ENCODE results near the gene CIROP. TPM values are rescaled to one million over a fixed set of nuclear protein-coding genes. Genes with fewer than 3 reads are reported as not detected.
A peak's percentile ranks its signal among the peaks of the same experiment; 100 is the strongest.

CIROP gene
- total and polyA plus RNA-seq, 2 experiments from 2014 or later, result 0.15 TPM; not detected in 1

GRCh38 chr14:23101213-23101970 is 3.4 kb downstream of the CIROP start:
- Histone ChIP-seq H3K4me1 (ENCODE audit: low read depth) (peaks cover 9% of the 10 kb centered on the region), H3K27ac (no peak overlapping the region), H3K9me3 (ENCODE audit: low read depth) (no peaks in the 10 kb centered on the region), H3K36me3 (peaks cover 7% of the 10 kb centered on the region), H3K27me3 (no peaks in the 10 kb centered on the region), H3K4me3 (no peak overlapping the region)
- no peak for DNase-seq (ENCODE audit: low read depth in 1 of 2, low spot score in 1 of 2)
- no peak for TF ChIP-seq CTCF (IDR thresholded peaks at IDR 0.05; ENCODE audit: low read depth, low read length)

GRCh38 chr14:23099212-23099861 is 5.5 kb downstream of the CIROP start:
- Histone ChIP-seq H3K27ac (no peak overlapping the region), H3K4me1 (ENCODE audit: low read depth) (peaks cover 5% of the 10 kb centered on the region), H3K4me3 (no peak overlapping the region), H3K9me3 (ENCODE audit: low read depth) (no peaks in the 10 kb centered on the region), H3K27me3 (no peaks in the 10 kb centered on the region), H3K36me3 (peaks cover 7% of the 10 kb centered on the region)
- DNase-seq (ENCODE audit: low read depth in 1 of 2, low spot score in 1 of 2), result no peak
- no peak for TF ChIP-seq CTCF (IDR thresholded peaks at IDR 0.05; ENCODE audit: low read depth, low read length)

GRCh38 chr14:23097786-23098185 is 7.0 kb downstream of the CIROP start:
- peaks cover 13% of the 10 kb centered on the region for H3K36me3 ChIP-seq
- no peak overlapping the region for H3K4me3 ChIP-seq
- DNase-seq (ENCODE audit: low read depth in 1 of 2, low spot score in 1 of 2), result no peak
- H3K4me1 ChIP-seq (ENCODE audit: low read depth), result peaks cover 15% of the 10 kb centered on the region
- TF ChIP-seq CTCF (IDR thresholded peaks at IDR 0.05; ENCODE audit: low read depth, low read length), result no peak
- H3K27me3 ChIP-seq, result no peaks in the 10 kb centered on the region
- H3K27ac ChIP-seq, result no peak overlapping the region
- no peaks in the 10 kb centered on the region for H3K9me3 ChIP-seq (ENCODE audit: low read depth)

- Histone ChIP-seq H3K36me3 (peaks cover 25% of the 10 kb centered on the region), H3K4me3 (peak within 1 kb of the TSS; percentile 84), H3K27me3 (no peaks in the 10 kb centered on the region), H3K4me1 (ENCODE audit: low read depth) (peaks cover 15% of the 10 kb centered on the region), H3K9me3 (ENCODE audit: low read depth) (no peaks in the 10 kb centered on the region), H3K27ac (peak within 1 kb of the TSS; percentile 98)
- DNase-seq (ENCODE audit: low read depth in 1 of 2, low spot score in 1 of 2), result peak; percentile 100
- no peak for TF ChIP-seq CTCF (IDR thresholded peaks at IDR 0.05; ENCODE audit: low read depth, low read length)
These were observed 9.3 kb downstream of the CIROP start, which contains the start of gene C14orf119 for GRCh38 chr14:23095196-23096108. C14orf119 (plus strand) TSS chr14:23095505; CDS start chr14:23097659, 2,154 bp downstream.

GRCh38 chr14:23094666-23095195 is 10.1 kb downstream of the CIROP start, which contains the start of gene ACIN1:
ACIN1 (minus strand) TSS chr14:23095136; CDS start chr14:23095112, 24 bp downstream.
- H3K9me3 ChIP-seq (ENCODE audit: low read depth), result no peaks in the 10 kb centered on the region
- H3K27ac ChIP-seq, result peak within 1 kb of the TSS; percentile 98
- TF ChIP-seq CTCF (IDR thresholded peaks at IDR 0.05; ENCODE audit: low read depth, low read length), result no peak
- H3K4me1 ChIP-seq (ENCODE audit: low read depth), result peaks cover 15% of the 10 kb centered on the region
- peak; percentile 89 to 92 for DNase-seq (ENCODE audit: low read depth in 1 of 2, low spot score in 1 of 2)
- H3K36me3 ChIP-seq, result peaks cover 33% of the 10 kb centered on the region
- no peaks in the 10 kb centered on the region for H3K27me3 ChIP-seq
- H3K4me3 ChIP-seq, result peak within 1 kb of the TSS; percentile 84
